Fibroblast of lung (primary cell): Measurements from ENCODE around the gene TSPOAP1. TPM values are rescaled to one million over a fixed set of nuclear protein-coding genes. Genes with fewer than 3 reads are reported as not detected.

Experiments used
- DNase-seq, 2 donors: peaks; one replicate each; pipeline versions ENCODE4 v3.0.0 to v3.0.0-alpha.2; 2010; ENCODE audit warnings: low read depth in 2 of 2
- H2AFZ ChIP-seq: 2 replicates; pipeline ENCODE4 v1.5.1; 2012; ENCODE audit warnings: low read length, control low read depth, inconsistent platforms
- H3K27ac ChIP-seq: 2 replicates; pipeline ENCODE4 v1.5.1; 2011; ENCODE audit warnings: low read length, control low read depth; ENCODE audit not compliant: insufficient read depth
- H3K27me3 ChIP-seq: 2 replicates; pipeline ENCODE4 v1.5.1; 2011; ENCODE audit warnings: mild to moderate bottlenecking, low read length; ENCODE audit not compliant: control insufficient read depth, insufficient read depth
- H3K36me3 ChIP-seq: 2 replicates; pipeline ENCODE4 v1.5.1; 2011; ENCODE audit warnings: low read length; ENCODE audit not compliant: control insufficient read depth, insufficient read depth
- H3K4me1 ChIP-seq: 2 replicates; pipeline ENCODE4 v1.5.1; 2011; ENCODE audit warnings: low read length; ENCODE audit not compliant: control insufficient read depth, insufficient read depth; ENCODE audit errors: extremely low read depth
- H3K4me2 ChIP-seq: 2 replicates; pipeline ENCODE4 v1.5.1; 2011; ENCODE audit warnings: low read length, control low read depth; ENCODE audit not compliant: insufficient read depth; ENCODE audit errors: extremely low read depth
- H3K4me3 ChIP-seq, 4 experiments: fragments of 200-600 bp in 1 of 4; sonication (generic) in 1 of 4; replicated peaks in 1 of 4; 2 replicates each; pipeline ENCODE4 v1.5.1; 2011 to 2016; ENCODE audit warnings: low read length in 4 of 4, low read depth in 3 of 4, mild to moderate bottlenecking in 3 of 4, control low read depth in 2 of 4, inconsistent platforms in 1 of 4, mixed read lengths in 1 of 4; ENCODE audit not compliant: insufficient read depth in 1 of 4; ENCODE audit errors: control extremely low read depth in 1 of 4
- H3K79me2 ChIP-seq: 2 replicates; pipeline ENCODE4 v1.5.1; 2012; ENCODE audit warnings: mild to moderate bottlenecking, low read length, inconsistent platforms; ENCODE audit not compliant: control insufficient read depth, insufficient read depth
- H3K9ac ChIP-seq: 2 replicates; pipeline ENCODE4 v1.5.1; 2011; ENCODE audit warnings: mild to moderate bottlenecking, low read length, control low read depth; ENCODE audit not compliant: insufficient read depth
- H3K9me3 ChIP-seq: 2 replicates; pipeline ENCODE4 v1.5.1; 2012; ENCODE audit warnings: low read depth, low read length; ENCODE audit not compliant: control insufficient read depth, insufficient read depth
- H4K20me1 ChIP-seq: 2 replicates; pipeline ENCODE4 v1.5.1; 2011; ENCODE audit warnings: low read length; ENCODE audit not compliant: control insufficient read depth, insufficient read depth; ENCODE audit errors: extremely low read depth
- EZH2 ChIP-seq: IDR thresholded peaks from 2 replicates; pipeline ENCODE4 v1.5.1; 2012; ENCODE audit warnings: low read length, control low read depth, mild to moderate bottlenecking; ENCODE audit errors: missing control alignments
- polyA plus RNA-seq, 2 donors: library from polyadenylated mRNA; depleted of rRNA in 1 of 2; stranded (reverse) in 1 of 2; unstranded in 1 of 2; fragments of >200 nt; gene quantifications; 2 replicates each; pipeline ENCODE4 v1.2.1, GENCODE V29; 2011 to 2012; ENCODE audit warnings: missing spikeins in 1 of 2
- total RNA-seq: library from RNA; depleted of rRNA; stranded (reverse); fragments of >200 nt; gene quantifications from 2 replicates; pipeline ENCODE4 v1.2.1, GENCODE V29; 2014
- TF ChIP-seq, protein P1 (sequence below), 2 donors: IDR thresholded peaks in 1 of 2; conservative IDR thresholded peaks in 1 of 2; 1 replicate in 1 of 2; 2 replicates in 1 of 2; pipeline ENCODE4 v1.5.1; 2011 to 2012; ENCODE audit warnings: low read length in 2 of 2, control low read depth in 1 of 2, inconsistent platforms in 1 of 2, low read depth in 1 of 2, mild to moderate bottlenecking in 1 of 2

Gene TSPOAP1
- total and polyA plus RNA-seq, 2 donors (not counting 1 experiment from before 2014, with no cell fraction given) = 0.23 to 4.0 TPM

DNA sequence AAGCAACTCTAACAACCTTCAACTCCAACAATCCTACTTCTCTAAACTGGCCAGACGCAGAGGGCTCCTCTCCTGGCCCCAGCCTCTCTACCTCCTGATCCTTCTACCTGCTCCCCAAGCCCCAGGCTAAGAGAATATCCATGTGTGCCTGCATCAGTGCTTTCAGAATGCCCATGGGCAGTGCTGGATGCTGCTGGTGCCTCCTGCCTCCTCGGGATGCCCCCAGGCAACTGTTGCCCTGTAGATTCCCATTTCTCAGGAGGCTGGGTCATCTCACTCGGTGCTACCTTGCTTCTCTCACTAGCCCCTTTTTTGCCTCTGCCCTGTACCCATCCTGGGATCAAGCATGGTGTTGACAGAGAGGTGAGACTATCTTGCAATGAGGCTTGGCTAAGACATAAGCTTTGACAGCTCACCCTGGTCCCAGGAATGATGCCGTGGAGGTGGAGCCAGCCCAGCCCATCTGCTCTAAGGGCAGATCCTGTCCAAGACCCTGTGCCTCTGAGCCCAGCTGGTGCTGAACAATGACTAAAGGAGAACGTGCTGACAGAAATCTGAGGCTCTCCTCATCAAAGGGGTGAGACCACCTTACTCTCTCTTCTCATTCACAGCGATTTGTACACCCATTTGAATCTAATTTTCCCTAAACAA lies 42.8 kb upstream of the TSPOAP1 start:
- H2AFZ ChIP-seq = no peak overlapping the region
- H3K27me3 ChIP-seq = no peaks in the 10 kb centered on the region
- no peaks in the 10 kb centered on the region for H3K4me1 ChIP-seq
- H3K27ac ChIP-seq = no peak overlapping the region
- no peak overlapping the region for H3K4me2 ChIP-seq
- H3K36me3 ChIP-seq = no peaks in the 10 kb centered on the region
- H3K9ac ChIP-seq = no peak overlapping the region
- no peaks in the 10 kb centered on the region for H3K79me2 ChIP-seq
- no peak for DNase-seq
- H3K4me3 ChIP-seq = no peak overlapping the region
- no peaks in the 10 kb centered on the region for H4K20me1 ChIP-seq
- TF ChIP-seq EZH2 = no peak
- TF ChIP-seq, protein P1, sequence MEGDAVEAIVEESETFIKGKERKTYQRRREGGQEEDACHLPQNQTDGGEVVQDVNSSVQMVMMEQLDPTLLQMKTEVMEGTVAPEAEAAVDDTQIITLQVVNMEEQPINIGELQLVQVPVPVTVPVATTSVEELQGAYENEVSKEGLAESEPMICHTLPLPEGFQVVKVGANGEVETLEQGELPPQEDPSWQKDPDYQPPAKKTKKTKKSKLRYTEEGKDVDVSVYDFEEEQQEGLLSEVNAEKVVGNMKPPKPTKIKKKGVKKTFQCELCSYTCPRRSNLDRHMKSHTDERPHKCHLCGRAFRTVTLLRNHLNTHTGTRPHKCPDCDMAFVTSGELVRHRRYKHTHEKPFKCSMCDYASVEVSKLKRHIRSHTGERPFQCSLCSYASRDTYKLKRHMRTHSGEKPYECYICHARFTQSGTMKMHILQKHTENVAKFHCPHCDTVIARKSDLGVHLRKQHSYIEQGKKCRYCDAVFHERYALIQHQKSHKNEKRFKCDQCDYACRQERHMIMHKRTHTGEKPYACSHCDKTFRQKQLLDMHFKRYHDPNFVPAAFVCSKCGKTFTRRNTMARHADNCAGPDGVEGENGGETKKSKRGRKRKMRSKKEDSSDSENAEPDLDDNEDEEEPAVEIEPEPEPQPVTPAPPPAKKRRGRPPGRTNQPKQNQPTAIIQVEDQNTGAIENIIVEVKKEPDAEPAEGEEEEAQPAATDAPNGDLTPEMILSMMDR (conservative IDR thresholded peaks at IDR 0.05 in 1 of 2, IDR thresholded peaks at IDR 0.05 in 1 of 2; ENCODE audit: low read depth in 1 of 2, low read length in 2 of 2) = no peak
- no peaks in the 10 kb centered on the region for H3K9me3 ChIP-seq

GRCh38 chr17:58370716-58371115 lies 42.1 kb upstream of the TSPOAP1 start:
- Histone ChIP-seq H3K9ac (no peak overlapping the region), H2AFZ (no peak overlapping the region), H3K27ac (no peak overlapping the region), H3K79me2 (no peaks in the 10 kb centered on the region), H3K4me1 (no peaks in the 10 kb centered on the region), H3K4me3 (no peak overlapping the region), H4K20me1 (no peaks in the 10 kb centered on the region), H3K36me3 (no peaks in the 10 kb centered on the region), H3K9me3 (no peaks in the 10 kb centered on the region), H3K4me2 (no peak overlapping the region), H3K27me3 (no peaks in the 10 kb centered on the region)
- DNase-seq = no peak
- no peak for TF ChIP-seq EZH2
- TF ChIP-seq, protein P1 (conservative IDR thresholded peaks at IDR 0.05 in 1 of 2, IDR thresholded peaks at IDR 0.05 in 1 of 2; ENCODE audit: low read depth in 1 of 2, low read length in 2 of 2) = no peak

DNA sequence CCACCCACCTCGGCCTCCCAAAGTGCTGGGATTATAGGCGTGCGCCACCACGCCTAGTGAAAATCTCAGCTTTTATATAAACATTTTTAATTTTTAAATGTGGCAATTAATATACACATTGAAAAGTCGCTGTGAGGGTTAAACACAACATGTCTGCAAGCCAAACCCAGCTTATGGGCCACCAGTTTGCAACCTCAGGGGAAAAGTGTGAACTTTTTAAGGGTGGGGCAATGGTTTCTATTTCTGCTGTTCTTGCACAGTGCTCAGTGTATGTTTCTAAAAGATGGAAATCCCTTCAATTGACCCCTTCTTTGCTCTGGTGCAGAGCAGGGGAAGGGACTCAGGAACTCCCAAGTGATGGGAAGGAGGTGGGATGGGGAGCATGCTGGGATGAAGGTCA lies 41.7 kb upstream of the TSPOAP1 start:
- no peak for DNase-seq
- Histone ChIP-seq H3K27me3 (no peaks in the 10 kb centered on the region), H3K27ac (no peak overlapping the region), H3K4me1 (no peaks in the 10 kb centered on the region), H3K9ac (no peak overlapping the region), H2AFZ (no peak overlapping the region), H3K4me2 (no peak overlapping the region), H3K79me2 (no peaks in the 10 kb centered on the region), H3K36me3 (no peaks in the 10 kb centered on the region), H3K9me3 (no peaks in the 10 kb centered on the region), H3K4me3 (no peak overlapping the region), H4K20me1 (no peaks in the 10 kb centered on the region)
- TF ChIP-seq, protein P1 (conservative IDR thresholded peaks at IDR 0.05 in 1 of 2, IDR thresholded peaks at IDR 0.05 in 1 of 2; ENCODE audit: low read depth in 1 of 2, low read length in 2 of 2) = no peak
- TF ChIP-seq EZH2 = no peak
